ENCODE measurements around the gene DKK3. TPM values are rescaled to one million over a fixed set of nuclear protein-coding genes. Genes with fewer than 3 reads are reported as not detected.

The DKK3 gene
- polyA plus RNA-seq, 1 of the 3 experiments (the other 2 are of a cell fraction) = 1,174 TPM

DNA sequence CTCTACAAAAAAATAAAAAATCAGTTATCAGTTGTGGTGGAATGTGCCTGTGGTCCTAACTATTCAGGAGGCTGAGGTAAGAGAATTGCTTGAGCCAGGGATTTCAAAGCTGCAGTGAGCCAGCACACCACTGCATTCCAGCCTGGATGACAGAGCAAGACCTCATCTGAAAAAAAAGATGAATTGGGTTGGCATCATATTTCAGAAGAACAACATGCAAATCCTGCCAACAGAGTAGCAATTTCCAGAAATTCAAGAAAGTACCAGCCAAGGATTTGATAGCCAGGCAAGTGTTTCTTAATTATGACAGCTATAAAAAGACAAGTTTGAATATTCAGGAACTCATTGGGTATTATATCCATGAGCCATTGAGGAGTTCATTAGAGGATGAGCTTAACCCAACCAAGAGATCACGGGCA lies 91.4 kb downstream of the DKK3 start (continued):
- TF ChIP-seq, protein P1, sequence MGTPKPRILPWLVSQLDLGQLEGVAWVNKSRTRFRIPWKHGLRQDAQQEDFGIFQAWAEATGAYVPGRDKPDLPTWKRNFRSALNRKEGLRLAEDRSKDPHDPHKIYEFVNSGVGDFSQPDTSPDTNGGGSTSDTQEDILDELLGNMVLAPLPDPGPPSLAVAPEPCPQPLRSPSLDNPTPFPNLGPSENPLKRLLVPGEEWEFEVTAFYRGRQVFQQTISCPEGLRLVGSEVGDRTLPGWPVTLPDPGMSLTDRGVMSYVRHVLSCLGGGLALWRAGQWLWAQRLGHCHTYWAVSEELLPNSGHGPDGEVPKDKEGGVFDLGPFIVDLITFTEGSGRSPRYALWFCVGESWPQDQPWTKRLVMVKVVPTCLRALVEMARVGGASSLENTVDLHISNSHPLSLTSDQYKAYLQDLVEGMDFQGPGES (IDR thresholded peaks at IDR 0.05; ENCODE audit: low read depth, low read length) = no peak
- TF ChIP-seq FOSL2 (IDR thresholded peaks at IDR 0.05; ENCODE audit: borderline replicate concordance, low read depth) (peak; percentile 33; the same call in 1 of the 2 replicates), ELF1 (IDR thresholded peaks at IDR 0.05) (no peak), POLR2AphosphoS5 (IDR thresholded peaks at IDR 0.05; ENCODE audit: low read depth, low read length) (no peak), RXRA (IDR thresholded peaks at IDR 0.05; ENCODE audit: borderline replicate concordance, low read depth) (no peak)
- TF ChIP-seq, protein P2, sequence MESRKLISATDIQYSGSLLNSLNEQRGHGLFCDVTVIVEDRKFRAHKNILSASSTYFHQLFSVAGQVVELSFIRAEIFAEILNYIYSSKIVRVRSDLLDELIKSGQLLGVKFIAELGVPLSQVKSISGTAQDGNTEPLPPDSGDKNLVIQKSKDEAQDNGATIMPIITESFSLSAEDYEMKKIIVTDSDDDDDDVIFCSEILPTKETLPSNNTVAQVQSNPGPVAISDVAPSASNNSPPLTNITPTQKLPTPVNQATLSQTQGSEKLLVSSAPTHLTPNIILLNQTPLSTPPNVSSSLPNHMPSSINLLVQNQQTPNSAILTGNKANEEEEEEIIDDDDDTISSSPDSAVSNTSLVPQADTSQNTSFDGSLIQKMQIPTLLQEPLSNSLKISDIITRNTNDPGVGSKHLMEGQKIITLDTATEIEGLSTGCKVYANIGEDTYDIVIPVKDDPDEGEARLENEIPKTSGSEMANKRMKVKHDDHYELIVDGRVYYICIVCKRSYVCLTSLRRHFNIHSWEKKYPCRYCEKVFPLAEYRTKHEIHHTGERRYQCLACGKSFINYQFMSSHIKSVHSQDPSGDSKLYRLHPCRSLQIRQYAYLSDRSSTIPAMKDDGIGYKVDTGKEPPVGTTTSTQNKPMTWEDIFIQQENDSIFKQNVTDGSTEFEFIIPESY (IDR thresholded peaks at IDR 0.05; ENCODE audit: borderline replicate concordance, low read depth) = no peak

GRCh38 chr11:11915625-11916024 lies 92.8 kb downstream of the DKK3 start:
- H2AFZ ChIP-seq (ENCODE audit: low read depth) = no peak overlapping the region
- H3K79me2 ChIP-seq (ENCODE audit: insufficient read depth) = no peaks in the 10 kb centered on the region
- no peaks in the 10 kb centered on the region for H3K27me3 ChIP-seq (ENCODE audit: insufficient read depth)
- H3K27ac ChIP-seq (ENCODE audit: low read depth in 2 of 2, low read length in 1 of 2) = no peak overlapping the region
- WGBS (ENCODE audit: low lambda C conversion rate) = 96% methylated on average over 2 of the region's 2 CpGs
- no peak overlapping the region for H3K4me2 ChIP-seq
- no peaks in the 10 kb centered on the region for H3K9me3 ChIP-seq
- no peak overlapping the region for H3K9ac ChIP-seq
- 0 out of 4 replicates have a peak, but pooled peaks cover 0 to 11% of the 10 kb centered on the region in 2 experiments for H3K4me1 ChIP-seq (ENCODE audit: control insufficient read depth in 1 of 2, insufficient read depth in 2 of 2, low read depth in 1 of 2, low read length in 1 of 2)
- H4K20me1 ChIP-seq (ENCODE audit: insufficient read depth) = no peaks in the 10 kb centered on the region
- H3K4me3 ChIP-seq (ENCODE audit: low read depth in 2 of 2, low read length in 1 of 2) = no peak overlapping the region
- TF ChIP-seq NRF1 (IDR thresholded peaks at IDR 0.05; ENCODE audit: low read depth, low read length) = no peak
- no peak for TF ChIP-seq RFX5 (IDR thresholded peaks at IDR 0.05; ENCODE audit: low read length)
- no peak for TF ChIP-seq MEF2A (IDR thresholded peaks at IDR 0.05; ENCODE audit: borderline replicate concordance, low read depth)
- no peak for TF ChIP-seq FOXJ3 (CRISPR knock-in tag; IDR thresholded peaks at IDR 0.05)
- no peak for TF ChIP-seq TAF1 (IDR thresholded peaks at IDR 0.05; ENCODE audit: borderline replicate concordance, low read depth, low read length)
- no peak for TF ChIP-seq TEAD4 (IDR thresholded peaks at IDR 0.05; ENCODE audit: borderline replicate concordance, insufficient read depth)
- no peak for TF ChIP-seq JUND (IDR thresholded peaks at IDR 0.05)
- TF ChIP-seq PBX3 (IDR thresholded peaks at IDR 0.05) = no peak
- TF ChIP-seq, protein P3, sequence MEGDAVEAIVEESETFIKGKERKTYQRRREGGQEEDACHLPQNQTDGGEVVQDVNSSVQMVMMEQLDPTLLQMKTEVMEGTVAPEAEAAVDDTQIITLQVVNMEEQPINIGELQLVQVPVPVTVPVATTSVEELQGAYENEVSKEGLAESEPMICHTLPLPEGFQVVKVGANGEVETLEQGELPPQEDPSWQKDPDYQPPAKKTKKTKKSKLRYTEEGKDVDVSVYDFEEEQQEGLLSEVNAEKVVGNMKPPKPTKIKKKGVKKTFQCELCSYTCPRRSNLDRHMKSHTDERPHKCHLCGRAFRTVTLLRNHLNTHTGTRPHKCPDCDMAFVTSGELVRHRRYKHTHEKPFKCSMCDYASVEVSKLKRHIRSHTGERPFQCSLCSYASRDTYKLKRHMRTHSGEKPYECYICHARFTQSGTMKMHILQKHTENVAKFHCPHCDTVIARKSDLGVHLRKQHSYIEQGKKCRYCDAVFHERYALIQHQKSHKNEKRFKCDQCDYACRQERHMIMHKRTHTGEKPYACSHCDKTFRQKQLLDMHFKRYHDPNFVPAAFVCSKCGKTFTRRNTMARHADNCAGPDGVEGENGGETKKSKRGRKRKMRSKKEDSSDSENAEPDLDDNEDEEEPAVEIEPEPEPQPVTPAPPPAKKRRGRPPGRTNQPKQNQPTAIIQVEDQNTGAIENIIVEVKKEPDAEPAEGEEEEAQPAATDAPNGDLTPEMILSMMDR (IDR thresholded peaks at IDR 0.05) = no peak
- TF ChIP-seq SIN3A (IDR thresholded peaks at IDR 0.05; ENCODE audit: borderline replicate concordance, low read depth, low read length) = no peak
- H3K9me2 ChIP-seq = no peaks in the 10 kb centered on the region
- H3F3A ChIP-seq (replicated peaks; ENCODE audit: insufficient read depth) = peaks cover 25% of the 10 kb centered on the region
- DNase-seq = no peak
- H3K36me3 ChIP-seq (replicated peaks in 1 of 2; ENCODE audit: control insufficient read depth in 1 of 2, insufficient read depth in 2 of 2, low read length in 1 of 2) = peaks cover 35 to 54% of the 10 kb centered on the region in 2 experiments
- CTCF ChIA-PET = interaction anchor here (1.0 kb wide), 1 partner anchor 129 kb away, joined by 3 read pairs; no protein-coding TSS in a partner anchor
- POLR2A ChIA-PET = no interaction called here
